ENCODE measurements around the gene RTKN2.

GRCh38 chr10:62297857-62298256 is 29.2 kb upstream of the RTKN2 start:
- TF ChIP-seq POLR2A (IDR thresholded peaks at IDR 0.05), result no peak
- TF ChIP-seq, protein P1, sequence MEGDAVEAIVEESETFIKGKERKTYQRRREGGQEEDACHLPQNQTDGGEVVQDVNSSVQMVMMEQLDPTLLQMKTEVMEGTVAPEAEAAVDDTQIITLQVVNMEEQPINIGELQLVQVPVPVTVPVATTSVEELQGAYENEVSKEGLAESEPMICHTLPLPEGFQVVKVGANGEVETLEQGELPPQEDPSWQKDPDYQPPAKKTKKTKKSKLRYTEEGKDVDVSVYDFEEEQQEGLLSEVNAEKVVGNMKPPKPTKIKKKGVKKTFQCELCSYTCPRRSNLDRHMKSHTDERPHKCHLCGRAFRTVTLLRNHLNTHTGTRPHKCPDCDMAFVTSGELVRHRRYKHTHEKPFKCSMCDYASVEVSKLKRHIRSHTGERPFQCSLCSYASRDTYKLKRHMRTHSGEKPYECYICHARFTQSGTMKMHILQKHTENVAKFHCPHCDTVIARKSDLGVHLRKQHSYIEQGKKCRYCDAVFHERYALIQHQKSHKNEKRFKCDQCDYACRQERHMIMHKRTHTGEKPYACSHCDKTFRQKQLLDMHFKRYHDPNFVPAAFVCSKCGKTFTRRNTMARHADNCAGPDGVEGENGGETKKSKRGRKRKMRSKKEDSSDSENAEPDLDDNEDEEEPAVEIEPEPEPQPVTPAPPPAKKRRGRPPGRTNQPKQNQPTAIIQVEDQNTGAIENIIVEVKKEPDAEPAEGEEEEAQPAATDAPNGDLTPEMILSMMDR (IDR thresholded peaks at IDR 0.05), result no peak
